DMS53 (cell line): Measurements from ENCODE around the gene SATB1.
A peak's percentile ranks its signal among the peaks of the same experiment; 100 is the strongest.
"Not testable (repeated sequence)": the region's sequence is repeated elsewhere in the genome, so short reads cannot be mapped to it uniquely, and the experiment has no call there.

Source experiments
- DNase-seq: peaks from one replicate; lab custom pipeline; 2025; lab: John Stamatoyannopoulos, UW

SATB1 gene

GRCh38 chr3:18424729-18425640 is at the start of gene SATB1:
Gene SATB1 (minus strand): TSS chr3:18425339. CDS start chr3:18420967, 4,372 bp downstream.
- DNase-seq = peak; percentile 73

GRCh38 chr3:18474202-18474601 is 49.1 kb upstream of the SATB1 start:
- no peak for DNase-seq

- peak; percentile 9 for DNase-seq
Observed at GRCh38 chr3:18469775-18470174, 44.6 kb upstream of the SATB1 start.

GRCh38 chr3:18466136-18466535 is 41.0 kb upstream of the SATB1 start:
- DNase-seq = no peak

- no peak for DNase-seq
Observed at GRCh38 chr3:18454766-18455165, 29.6 kb upstream of the SATB1 start.

GRCh38 chr3:18449618-18450017 is 24.5 kb upstream of the SATB1 start:
- not testable (repeated sequence) for DNase-seq

- DNase-seq = no peak
Observed at GRCh38 chr3:18447720-18448119, 22.6 kb upstream of the SATB1 start.

GRCh38 chr3:18446149-18446825 is 21.1 kb upstream of the SATB1 start:
- DNase-seq = no peak

GRCh38 chr3:18445401-18446148 is 20.4 kb upstream of the SATB1 start:
- DNase-seq = peak; percentile 14

- DNase-seq = peak; percentile 63
Observed at GRCh38 chr3:18444595-18445400, 19.7 kb upstream of the SATB1 start.

GRCh38 chr3:18443665-18444594 is 18.8 kb upstream of the SATB1 start:
- DNase-seq = peak; percentile 21

- no peak for DNase-seq
Observed at GRCh38 chr3:18442756-18443664, 17.9 kb upstream of the SATB1 start.

- no peak for DNase-seq
Observed at GRCh38 chr3:18441551-18441950, 16.4 kb upstream of the SATB1 start.

- DNase-seq = peak; percentile 0
Observed at GRCh38 chr3:18440066-18440722, 15.1 kb upstream of the SATB1 start.

- no peak for DNase-seq
Observed at GRCh38 chr3:18439281-18439680, 14.1 kb upstream of the SATB1 start.

GRCh38 chr3:18438586-18438985 is 13.4 kb upstream of the SATB1 start:
- DNase-seq = no peak

GRCh38 chr3:18436213-18436612 is 11.1 kb upstream of the SATB1 start:
- DNase-seq = no peak

GRCh38 chr3:18434711-18435110 is 9.6 kb upstream of the SATB1 start:
- no peak for DNase-seq

- DNase-seq = no peak
Observed at GRCh38 chr3:18432752-18433151, 7.6 kb upstream of the SATB1 start.
